Measurements from ENCODE around the gene THSD4.
"Not testable (repeated sequence)": the region's sequence is repeated elsewhere in the genome, so short reads cannot be mapped to it uniquely, and the experiment has no call there.

Gene THSD4

GRCh38 chr15:71666763-71667620, 551.7 kb downstream of the THSD4 start:
- no peaks in the 10 kb centered on the region for H3K9me3 ChIP-seq (ENCODE audit: control insufficient read depth, low read length)
- H3K27me3 ChIP-seq (ENCODE audit: control insufficient read depth, insufficient read depth, low read length), result no peaks in the 10 kb centered on the region
- H3K36me3 ChIP-seq (ENCODE audit: control insufficient read depth, insufficient read depth, low read length), result no peaks in the 10 kb centered on the region
- H3K4me1 ChIP-seq (ENCODE audit: control insufficient read depth, insufficient read depth, low read length), result peaks cover 8% of the 10 kb centered on the region
- H3K4me3 ChIP-seq (ENCODE audit: low read length), result no peak overlapping the region
- H3K9ac ChIP-seq (ENCODE audit: low read length), result no peak overlapping the region

- Histone ChIP-seq H3K4me3 (ENCODE audit: low read length) (no peak overlapping the region), H3K27me3 (ENCODE audit: control insufficient read depth, insufficient read depth, low read length) (no peaks in the 10 kb centered on the region), H3K9me3 (ENCODE audit: control insufficient read depth, low read length) (no peaks in the 10 kb centered on the region), H3K9ac (ENCODE audit: low read length) (no peak overlapping the region), H3K36me3 (ENCODE audit: control insufficient read depth, insufficient read depth, low read length) (no peaks in the 10 kb centered on the region), H3K4me1 (ENCODE audit: control insufficient read depth, insufficient read depth, low read length) (no peaks in the 10 kb centered on the region)
These were observed 554.4 kb downstream of the THSD4 start for GRCh38 chr15:71669688-71670087.

GRCh38 chr15:71670222-71670621, 555.0 kb downstream of the THSD4 start:
- H3K9me3 ChIP-seq (ENCODE audit: control insufficient read depth, low read length); H3K36me3 ChIP-seq (ENCODE audit: control insufficient read depth, insufficient read depth, low read length); H3K4me1 ChIP-seq (ENCODE audit: control insufficient read depth, insufficient read depth, low read length); H3K9ac ChIP-seq (ENCODE audit: low read length); H3K4me3 ChIP-seq (ENCODE audit: low read length); H3K27me3 ChIP-seq (ENCODE audit: control insufficient read depth, insufficient read depth, low read length): not testable (repeated sequence)

GRCh38 chr15:71674354-71674753, 559.1 kb downstream of the THSD4 start:
- no peak overlapping the region for H3K9ac ChIP-seq (ENCODE audit: low read length)
- H3K9me3 ChIP-seq (ENCODE audit: control insufficient read depth, low read length), result no peaks in the 10 kb centered on the region
- no peaks in the 10 kb centered on the region for H3K36me3 ChIP-seq (ENCODE audit: control insufficient read depth, insufficient read depth, low read length)
- H3K4me3 ChIP-seq (ENCODE audit: low read length), result no peak overlapping the region
- peaks cover 24% of the 10 kb centered on the region for H3K4me1 ChIP-seq (ENCODE audit: control insufficient read depth, insufficient read depth, low read length)
- H3K27me3 ChIP-seq (ENCODE audit: control insufficient read depth, insufficient read depth, low read length), result no peaks in the 10 kb centered on the region

- Histone ChIP-seq H3K4me3 (ENCODE audit: low read length) (no peak overlapping the region), H3K36me3 (ENCODE audit: control insufficient read depth, insufficient read depth, low read length) (no peaks in the 10 kb centered on the region), H3K4me1 (ENCODE audit: control insufficient read depth, insufficient read depth, low read length) (peaks cover 30% of the 10 kb centered on the region), H3K27me3 (ENCODE audit: control insufficient read depth, insufficient read depth, low read length) (no peaks in the 10 kb centered on the region), H3K9me3 (ENCODE audit: control insufficient read depth, low read length) (no peaks in the 10 kb centered on the region), H3K9ac (ENCODE audit: low read length) (no peak overlapping the region)
These were observed 562.1 kb downstream of the THSD4 start for GRCh38 chr15:71677352-71677751.

- Histone ChIP-seq H3K9ac (ENCODE audit: low read length) (no peak overlapping the region), H3K4me1 (ENCODE audit: control insufficient read depth, insufficient read depth, low read length) (peaks cover 30% of the 10 kb centered on the region)
These were observed 562.5 kb downstream of the THSD4 start for GRCh38 chr15:71677766-71678165.

GRCh38 chr15:71678191-71678590, 562.9 kb downstream of the THSD4 start:
- Histone ChIP-seq H3K4me1 (ENCODE audit: control insufficient read depth, insufficient read depth, low read length) (peaks cover 30% of the 10 kb centered on the region), H3K36me3 (ENCODE audit: control insufficient read depth, insufficient read depth, low read length) (no peaks in the 10 kb centered on the region), H3K4me3 (ENCODE audit: low read length) (no peak overlapping the region), H3K9me3 (ENCODE audit: control insufficient read depth, low read length) (no peaks in the 10 kb centered on the region), H3K27me3 (ENCODE audit: control insufficient read depth, insufficient read depth, low read length) (no peaks in the 10 kb centered on the region), H3K9ac (ENCODE audit: low read length) (no peak overlapping the region)

More at GRCh38 chr15:71677766-71678165, 562.5 kb downstream of the THSD4 start:
- Histone ChIP-seq H3K4me3 (ENCODE audit: low read length) (no peak overlapping the region), H3K27me3 (ENCODE audit: control insufficient read depth, insufficient read depth, low read length) (no peaks in the 10 kb centered on the region), H3K9me3 (ENCODE audit: control insufficient read depth, low read length) (no peaks in the 10 kb centered on the region), H3K36me3 (ENCODE audit: control insufficient read depth, insufficient read depth, low read length) (no peaks in the 10 kb centered on the region)

GRCh38 chr15:71678605-71679004, 563.3 kb downstream of the THSD4 start:
- Histone ChIP-seq H3K4me3 (ENCODE audit: low read length) (no peak overlapping the region), H3K36me3 (ENCODE audit: control insufficient read depth, insufficient read depth, low read length) (no peaks in the 10 kb centered on the region), H3K9ac (ENCODE audit: low read length) (no peak overlapping the region), H3K9me3 (ENCODE audit: control insufficient read depth, low read length) (no peaks in the 10 kb centered on the region), H3K27me3 (ENCODE audit: control insufficient read depth, insufficient read depth, low read length) (no peaks in the 10 kb centered on the region), H3K4me1 (ENCODE audit: control insufficient read depth, insufficient read depth, low read length) (peaks cover 30% of the 10 kb centered on the region)

GRCh38 chr15:71679223-71679792, 564.0 kb downstream of the THSD4 start:
- Histone ChIP-seq H3K36me3 (ENCODE audit: control insufficient read depth, insufficient read depth, low read length) (no peaks in the 10 kb centered on the region), H3K27me3 (ENCODE audit: control insufficient read depth, insufficient read depth, low read length) (no peaks in the 10 kb centered on the region), H3K9ac (ENCODE audit: low read length) (no peak overlapping the region), H3K9me3 (ENCODE audit: control insufficient read depth, low read length) (no peaks in the 10 kb centered on the region), H3K4me1 (ENCODE audit: control insufficient read depth, insufficient read depth, low read length) (peaks cover 30% of the 10 kb centered on the region), H3K4me3 (ENCODE audit: low read length) (no peak overlapping the region)

GRCh38 chr15:71679793-71680353, 564.6 kb downstream of the THSD4 start:
- Histone ChIP-seq H3K9me3 (ENCODE audit: control insufficient read depth, low read length) (no peaks in the 10 kb centered on the region), H3K9ac (ENCODE audit: low read length) (no peak overlapping the region), H3K4me1 (ENCODE audit: control insufficient read depth, insufficient read depth, low read length) (peaks cover 30% of the 10 kb centered on the region), H3K4me3 (ENCODE audit: low read length) (no peak overlapping the region), H3K27me3 (ENCODE audit: control insufficient read depth, insufficient read depth, low read length) (no peaks in the 10 kb centered on the region), H3K36me3 (ENCODE audit: control insufficient read depth, insufficient read depth, low read length) (no peaks in the 10 kb centered on the region)

- Histone ChIP-seq H3K27me3 (ENCODE audit: control insufficient read depth, insufficient read depth, low read length) (no peaks in the 10 kb centered on the region), H3K36me3 (ENCODE audit: control insufficient read depth, insufficient read depth, low read length) (no peaks in the 10 kb centered on the region), H3K4me1 (ENCODE audit: control insufficient read depth, insufficient read depth, low read length) (peaks cover 27% of the 10 kb centered on the region), H3K4me3 (ENCODE audit: low read length) (no peak overlapping the region), H3K9me3 (ENCODE audit: control insufficient read depth, low read length) (no peaks in the 10 kb centered on the region), H3K9ac (ENCODE audit: low read length) (no peak overlapping the region)
These were observed 566.7 kb downstream of the THSD4 start for GRCh38 chr15:71682001-71682400.
